HG03103 (cell line): ENCODE measurements around the gene IRAG1.
"Not testable (repeated sequence)": the region's sequence is repeated elsewhere in the genome, so short reads cannot be mapped to it uniquely, and the experiment has no call there.

Experiments used
- ATAC-seq: cut with Tn5 transposase; IDR thresholded peaks from one replicate; pipeline ENCODE4 v1.9.1; 2021; ENCODE audit warnings: low read depth; ENCODE audit not compliant: unreplicated experiment

Gene IRAG1

GRCh38 chr11:10709299-10710086 lies 15.9 kb upstream of the IRAG1 start:
- no peak for ATAC-seq

GRCh38 chr11:10708131-10708530 lies 14.6 kb upstream of the IRAG1 start:
- no peak for ATAC-seq

GRCh38 chr11:10701982-10702381 lies 8.4 kb upstream of the IRAG1 start:
- no peak for ATAC-seq

- ATAC-seq: no peak
Measured at GRCh38 chr11:10699072-10699471, 5.5 kb upstream of the IRAG1 start.

- ATAC-seq: no peak
Measured at GRCh38 chr11:10697323-10697620, 3.7 kb upstream of the IRAG1 start.

GRCh38 chr11:10696468-10697322 lies 3.1 kb upstream of the IRAG1 start:
- ATAC-seq: no peak

- ATAC-seq: no peak
Measured at GRCh38 chr11:10695833-10696232, 2.3 kb upstream of the IRAG1 start.

- no peak for ATAC-seq
Measured at GRCh38 chr11:10694486-10695239, 1.1 kb upstream of the IRAG1 start.

- no peak for ATAC-seq
Measured at GRCh38 chr11:10692531-10693115, 932 bp downstream of the IRAG1 start.

- no peak for ATAC-seq
Measured at GRCh38 chr11:10688401-10688800, 5.2 kb downstream of the IRAG1 start.

- no peak for ATAC-seq
Measured at GRCh38 chr11:10686311-10686710, 7.2 kb downstream of the IRAG1 start.

GRCh38 chr11:10683429-10683828 lies 10.1 kb downstream of the IRAG1 start:
- ATAC-seq: no peak

GRCh38 chr11:10680956-10681487 lies 12.5 kb downstream of the IRAG1 start:
- ATAC-seq: no peak

- ATAC-seq: not testable (repeated sequence)
Measured at GRCh38 chr11:10680279-10680678, 13.3 kb downstream of the IRAG1 start.

- ATAC-seq: no peak
Measured at GRCh38 chr11:10679644-10680043, 13.9 kb downstream of the IRAG1 start.

GRCh38 chr11:10678101-10678500 lies 15.5 kb downstream of the IRAG1 start:
- ATAC-seq: no peak

GRCh38 chr11:10676919-10677318 lies 16.6 kb downstream of the IRAG1 start:
- ATAC-seq: no peak

- ATAC-seq: no peak
Measured at GRCh38 chr11:10674911-10675440, 18.6 kb downstream of the IRAG1 start.

- no peak for ATAC-seq
Measured at GRCh38 chr11:10674440-10674855, 19.1 kb downstream of the IRAG1 start.

GRCh38 chr11:10673501-10674062 lies 20.0 kb downstream of the IRAG1 start:
- ATAC-seq: no peak
